ENCODE results near the gene MAP2K3.
A peak's percentile ranks its signal among the peaks of the same experiment; 100 is the strongest.

The MAP2K3 gene

DNA sequence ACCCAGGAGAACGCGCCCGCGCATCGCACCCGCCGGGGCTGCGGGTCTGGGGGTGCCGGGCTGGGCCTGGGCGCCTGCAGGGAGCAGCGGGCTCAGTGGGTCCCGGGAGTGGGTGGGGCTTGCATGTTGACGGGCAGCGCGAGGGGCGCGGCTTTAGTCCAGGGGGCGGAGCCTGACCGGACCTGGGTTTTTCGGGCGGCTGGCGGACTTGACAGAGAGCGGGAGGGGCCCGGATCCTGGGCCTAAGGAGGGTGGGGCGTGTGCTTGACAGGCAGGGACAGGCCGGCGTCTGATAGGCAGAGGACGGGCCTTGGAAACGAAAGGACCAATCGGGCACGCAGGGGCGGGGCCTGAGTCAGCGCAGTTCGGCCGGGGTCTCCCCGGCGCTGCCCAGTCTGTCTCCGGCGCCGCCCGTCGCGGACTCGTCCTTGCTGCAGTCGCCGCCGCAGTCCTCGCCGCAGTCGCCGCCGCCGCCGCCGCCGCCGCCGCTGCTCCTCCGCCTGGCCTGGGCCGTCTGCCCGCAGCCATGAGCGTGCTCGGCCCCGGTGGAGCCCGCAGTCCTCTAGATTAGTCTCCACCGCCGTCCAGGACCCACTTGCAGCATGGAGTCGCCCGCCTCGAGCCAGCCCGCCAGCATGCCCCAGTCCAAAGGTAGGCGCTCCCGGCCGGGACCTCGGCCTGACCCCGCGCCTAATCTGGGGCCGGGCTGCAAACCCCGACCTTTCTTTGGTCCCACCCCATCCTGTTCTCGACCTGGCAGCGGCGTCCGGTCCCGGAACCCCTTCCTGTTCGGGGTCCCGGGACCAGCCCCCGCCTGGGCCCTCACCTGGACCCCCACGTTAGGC lies at the start of gene MAP2K3:
MAP2K3 (plus strand) TSS at position 393 of the 845 bp plus-strand sequence; CDS start at position 603, 210 bp downstream.
- no peak for TF ChIP-seq ZNF274 (IDR thresholded peaks at IDR 0.05; ENCODE audit: low read depth, low read length)

DNA sequence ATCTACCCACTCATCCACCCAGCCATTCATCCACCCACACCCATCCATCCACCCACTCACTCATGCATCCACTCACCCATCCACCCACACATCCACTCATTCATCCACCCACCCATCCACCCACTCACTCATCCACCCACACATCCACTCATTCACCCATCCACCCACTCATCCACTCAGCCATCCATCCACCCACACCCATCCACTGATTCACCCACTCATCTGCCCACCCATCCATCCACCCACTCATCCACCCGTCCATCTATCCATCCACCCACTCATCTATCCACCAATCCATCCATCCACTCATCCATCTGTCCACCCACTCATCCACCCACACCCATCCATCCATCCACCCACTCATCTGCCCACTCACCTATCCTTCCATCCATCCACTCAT lies 48.6 kb upstream of the MAP2K3 start:
- H3K4me3 ChIP-seq (ENCODE audit: low read length): no peak overlapping the region

More for the DNA sequence above, at the start of gene MAP2K3:
- H3K4me3 ChIP-seq (ENCODE audit: low read length): peak within 1 kb of the TSS; percentile 71

DNA sequence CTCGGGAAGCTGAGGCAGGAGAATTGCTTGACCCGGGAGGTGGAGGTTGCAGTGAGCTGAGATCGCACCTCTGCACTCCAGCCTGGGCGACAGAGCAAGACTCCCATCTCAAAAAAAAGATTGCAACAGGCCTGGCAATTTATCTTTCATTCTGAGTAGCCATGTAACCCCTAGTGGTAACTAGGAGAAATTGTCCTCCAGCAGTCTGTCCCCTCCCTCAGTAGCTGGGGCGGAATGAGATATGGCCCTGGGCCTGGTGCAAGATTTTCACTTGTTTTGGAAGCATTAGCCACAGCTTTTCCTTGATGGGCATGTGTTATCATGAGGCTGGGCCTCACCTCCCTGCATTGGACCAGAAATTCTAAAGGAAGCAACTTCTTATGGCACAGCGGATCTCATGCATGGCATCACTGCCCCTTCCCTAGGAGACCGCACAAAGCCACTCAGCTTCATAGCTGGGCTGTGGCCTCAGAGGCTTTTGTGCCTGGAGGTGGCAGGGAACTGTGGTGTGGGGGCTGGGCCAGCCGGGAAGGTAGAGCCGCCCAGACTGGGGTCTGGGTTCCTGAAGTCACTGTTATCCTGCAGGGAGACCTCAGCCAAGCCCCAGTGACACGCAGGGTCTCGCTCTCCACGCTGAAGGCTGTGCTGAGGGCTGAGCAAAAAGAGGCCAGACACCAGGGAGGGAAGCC lies 44.7 kb upstream of the MAP2K3 start:
- no peak overlapping the region for H3K4me3 ChIP-seq (ENCODE audit: low read length)
- no peak for TF ChIP-seq ZNF274 (IDR thresholded peaks at IDR 0.05; ENCODE audit: low read depth, low read length)

More for the DNA sequence above, 48.6 kb upstream of the MAP2K3 start:
- TF ChIP-seq ZNF274 (IDR thresholded peaks at IDR 0.05; ENCODE audit: low read depth, low read length): no peak

DNA sequence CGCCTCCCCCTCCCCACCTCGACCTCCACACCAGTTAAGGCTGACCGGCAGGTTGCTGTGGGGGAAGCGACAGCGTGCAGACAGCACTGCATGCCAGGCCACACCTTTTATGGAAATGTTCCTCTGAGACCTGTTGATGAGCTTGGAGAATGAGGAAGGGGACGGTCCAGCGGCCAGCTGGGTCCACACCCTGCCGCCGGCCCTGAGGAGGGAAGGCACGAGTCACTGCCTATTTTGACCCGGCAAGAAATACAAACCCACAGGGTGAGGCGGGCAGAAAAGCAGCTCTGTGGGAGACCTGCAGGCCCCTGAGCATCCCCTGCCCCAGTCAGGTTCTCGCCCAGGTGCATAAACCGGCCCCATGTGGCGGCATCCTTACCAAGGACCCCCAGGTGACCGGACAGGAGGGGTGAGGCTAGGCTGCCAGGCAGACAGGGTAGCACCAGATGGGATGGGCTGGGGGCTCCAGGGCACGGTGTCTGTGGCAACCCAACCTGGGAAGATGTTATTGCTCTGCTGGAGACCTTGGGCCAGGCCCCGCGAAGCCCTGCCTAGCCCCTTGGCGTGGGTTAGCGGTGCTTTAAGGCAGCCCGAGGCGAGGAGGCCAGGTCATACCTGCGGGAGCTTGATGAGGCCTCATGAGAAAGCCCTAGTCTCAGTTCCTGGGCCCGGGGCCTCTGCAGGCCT lies 44.0 kb upstream of the MAP2K3 start:
- no peak overlapping the region for H3K4me3 ChIP-seq (ENCODE audit: low read length)
- no peak for TF ChIP-seq ZNF274 (IDR thresholded peaks at IDR 0.05; ENCODE audit: low read depth, low read length)

DNA sequence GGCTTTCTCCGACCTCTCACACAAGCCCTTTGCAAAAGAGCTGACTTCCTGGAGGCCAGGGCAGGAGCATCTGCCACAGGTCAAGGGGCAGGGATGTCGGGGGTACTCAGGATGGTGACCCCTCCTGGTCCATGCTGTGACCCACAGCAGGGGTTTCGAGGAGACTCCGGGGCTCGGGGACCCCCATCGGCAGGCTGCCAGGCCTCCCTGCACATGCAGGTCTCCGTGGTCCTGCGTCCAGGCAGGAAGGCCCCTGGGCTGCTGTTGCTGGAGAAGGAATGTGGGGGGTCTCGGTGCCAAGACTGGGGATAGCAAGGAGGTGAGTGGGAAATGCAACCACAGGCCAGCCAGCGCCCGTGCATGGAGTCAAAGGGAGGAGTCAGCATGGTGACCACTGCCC lies 42.9 kb upstream of the MAP2K3 start:
- TF ChIP-seq ZNF274 (IDR thresholded peaks at IDR 0.05; ENCODE audit: low read depth, low read length): no peak

DNA sequence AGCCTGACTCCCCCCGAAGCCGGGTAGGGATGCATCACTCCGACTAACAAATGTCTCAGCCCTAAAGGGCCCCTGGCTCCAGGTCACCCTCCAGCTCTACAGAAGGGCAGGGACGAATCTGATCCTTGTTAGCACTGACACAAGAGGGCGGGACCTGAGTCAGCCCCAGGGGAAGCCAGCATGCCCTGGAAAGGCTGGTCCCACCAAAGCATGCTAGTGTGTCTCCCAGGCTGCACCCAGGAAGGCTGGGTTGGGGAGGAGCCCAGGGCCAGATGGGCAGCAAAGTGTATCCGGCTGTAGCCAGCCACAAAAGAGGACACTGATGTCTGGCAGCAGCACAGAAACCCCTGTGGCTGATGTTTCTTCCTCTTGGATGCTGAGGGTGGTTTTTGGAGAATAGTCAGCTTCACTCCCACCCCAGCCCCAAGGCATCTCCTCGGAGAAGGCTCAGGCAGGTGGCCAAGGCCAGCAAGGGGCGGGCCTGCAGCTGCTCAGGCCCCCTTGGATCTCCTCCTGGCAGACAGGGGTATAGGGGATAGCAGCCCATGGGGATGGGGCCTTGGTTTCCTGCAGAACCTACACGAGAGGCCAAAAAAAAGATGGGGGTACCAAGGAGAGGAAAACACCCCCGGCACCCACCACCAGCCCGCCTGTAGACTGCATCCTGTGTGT lies 42.3 kb upstream of the MAP2K3 start:
- no peak overlapping the region for H3K4me3 ChIP-seq (ENCODE audit: low read length)
- no peak for TF ChIP-seq ZNF274 (IDR thresholded peaks at IDR 0.05; ENCODE audit: low read depth, low read length)

More for the DNA sequence above, 42.9 kb upstream of the MAP2K3 start:
- no peak overlapping the region for H3K4me3 ChIP-seq (ENCODE audit: low read length)

DNA sequence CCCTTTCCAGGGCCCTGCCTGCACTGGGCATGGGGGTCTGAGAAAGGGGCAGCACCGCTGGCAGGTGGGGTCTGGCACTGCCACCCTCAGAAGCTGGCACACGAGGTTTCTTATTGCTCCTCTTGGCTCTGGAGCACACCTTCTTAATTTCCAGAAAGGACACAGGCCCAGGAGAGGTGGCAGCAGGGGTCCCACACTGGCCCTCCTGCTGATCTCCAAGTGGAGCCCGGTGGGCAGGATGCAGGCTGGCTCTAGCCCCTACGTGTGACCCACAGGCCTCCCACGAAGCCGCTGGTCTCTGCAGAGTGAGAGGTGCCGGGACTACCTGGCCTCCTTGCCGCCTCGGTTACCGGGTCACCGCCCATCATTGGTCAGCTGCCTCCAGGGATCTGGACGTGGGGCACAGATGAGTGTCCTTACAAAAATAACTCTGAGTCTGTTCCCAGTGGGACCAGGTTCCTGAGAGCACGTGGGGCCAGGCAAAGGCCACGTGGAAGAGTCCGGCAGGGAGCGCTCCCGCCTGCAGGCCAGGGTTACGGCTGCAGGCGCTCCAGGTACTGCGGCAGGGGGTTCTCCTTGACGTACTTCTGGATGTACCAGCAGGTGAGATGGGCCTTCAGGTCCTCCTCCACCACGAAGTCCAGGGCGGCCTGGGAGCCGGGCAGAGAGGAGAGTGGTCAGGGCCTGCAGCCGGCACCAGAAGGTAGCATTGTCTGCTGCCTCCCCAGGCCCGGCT lies 41.6 kb upstream of the MAP2K3 start:
- no peak for TF ChIP-seq ZNF274 (IDR thresholded peaks at IDR 0.05; ENCODE audit: low read depth, low read length)
- no peak overlapping the region for H3K4me3 ChIP-seq (ENCODE audit: low read length)

DNA sequence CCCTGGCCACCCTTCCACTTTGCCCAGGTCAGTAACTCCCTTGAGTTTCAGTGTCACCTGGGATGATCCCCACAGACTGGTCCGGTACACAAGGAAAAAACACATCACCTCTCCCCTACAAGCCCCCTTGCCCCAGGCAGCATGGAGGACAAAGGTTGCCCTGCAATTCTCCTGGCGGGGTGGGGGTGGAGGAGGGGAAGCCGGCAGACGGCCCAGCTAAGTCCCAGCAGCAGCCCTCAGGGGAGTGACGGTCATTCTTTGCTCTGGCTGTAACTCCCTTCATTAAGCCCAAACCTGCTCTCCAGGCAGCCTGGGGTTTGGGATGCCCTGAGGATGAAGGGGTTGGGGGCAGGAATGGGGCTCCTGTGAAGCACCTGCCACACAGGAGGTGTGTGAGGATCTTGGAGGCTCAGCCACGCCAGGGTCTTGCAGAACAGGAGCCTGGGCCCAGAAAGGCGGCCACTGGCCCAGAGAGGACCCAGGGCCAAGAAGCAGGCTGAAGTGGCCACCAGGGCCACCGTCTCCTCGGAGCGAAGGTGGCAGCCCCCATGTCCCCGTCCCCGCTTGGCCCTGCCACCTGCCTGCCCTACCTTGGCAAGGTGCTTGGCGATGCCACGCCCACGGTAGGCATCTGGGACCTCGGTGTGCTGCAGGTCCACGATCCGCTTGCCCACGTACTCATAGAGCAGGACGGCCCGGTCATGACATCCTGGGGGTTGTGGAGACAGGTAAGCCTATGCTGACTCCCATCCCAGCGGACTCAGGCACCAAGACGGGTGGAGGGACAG lies 40.8 kb upstream of the MAP2K3 start:
- TF ChIP-seq ZNF274 (IDR thresholded peaks at IDR 0.05; ENCODE audit: low read depth, low read length): no peak
- H3K4me3 ChIP-seq (ENCODE audit: low read length): no peak overlapping the region

DNA sequence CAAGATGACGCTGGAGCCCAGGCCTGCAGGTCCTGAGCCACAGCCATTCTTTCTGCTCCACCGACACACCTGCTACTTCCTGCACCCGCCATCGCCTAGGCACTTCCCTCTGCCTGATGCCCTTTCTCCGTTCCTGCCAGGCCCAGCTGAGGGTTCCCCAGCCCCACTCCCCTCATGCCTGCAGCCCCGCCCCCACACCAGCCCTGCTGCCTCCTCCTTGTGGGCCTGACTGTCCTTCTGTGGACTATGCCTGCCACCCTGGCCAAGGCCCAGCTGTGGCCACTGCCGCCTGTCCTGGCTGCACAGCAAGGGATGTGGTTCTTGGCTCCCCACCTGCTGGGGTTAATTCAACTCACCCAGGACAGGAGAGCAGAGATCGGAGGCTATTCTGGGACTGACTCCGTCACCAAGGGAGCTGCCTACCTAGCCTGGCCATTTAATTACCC lies 38.8 kb upstream of the MAP2K3 start:
- H3K4me3 ChIP-seq (ENCODE audit: low read length): no peak overlapping the region
- TF ChIP-seq ZNF274 (IDR thresholded peaks at IDR 0.05; ENCODE audit: low read depth, low read length): no peak

DNA sequence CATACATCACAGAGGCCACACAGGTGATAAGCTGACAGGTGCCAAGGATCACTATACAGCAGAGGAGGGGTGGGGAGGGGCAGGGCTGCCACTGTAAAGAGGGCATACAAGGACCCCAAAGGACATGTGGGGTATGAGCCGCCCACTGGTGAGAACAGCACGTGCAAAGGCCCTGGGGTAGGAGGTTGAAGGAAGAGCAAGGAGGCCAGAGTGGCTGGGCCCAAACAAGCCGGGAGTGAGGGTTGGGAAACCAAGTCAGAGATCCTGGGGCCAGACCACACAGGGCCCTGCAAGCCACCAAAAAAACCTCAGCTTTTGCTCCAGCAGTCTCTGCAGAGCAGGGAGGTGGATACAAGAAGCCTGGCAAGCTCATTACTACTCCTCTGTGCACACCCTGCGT lies 37.8 kb upstream of the MAP2K3 start:
- TF ChIP-seq ZNF274 (IDR thresholded peaks at IDR 0.05; ENCODE audit: low read depth, low read length): no peak
- H3K4me3 ChIP-seq (ENCODE audit: low read length): no peak overlapping the region

DNA sequence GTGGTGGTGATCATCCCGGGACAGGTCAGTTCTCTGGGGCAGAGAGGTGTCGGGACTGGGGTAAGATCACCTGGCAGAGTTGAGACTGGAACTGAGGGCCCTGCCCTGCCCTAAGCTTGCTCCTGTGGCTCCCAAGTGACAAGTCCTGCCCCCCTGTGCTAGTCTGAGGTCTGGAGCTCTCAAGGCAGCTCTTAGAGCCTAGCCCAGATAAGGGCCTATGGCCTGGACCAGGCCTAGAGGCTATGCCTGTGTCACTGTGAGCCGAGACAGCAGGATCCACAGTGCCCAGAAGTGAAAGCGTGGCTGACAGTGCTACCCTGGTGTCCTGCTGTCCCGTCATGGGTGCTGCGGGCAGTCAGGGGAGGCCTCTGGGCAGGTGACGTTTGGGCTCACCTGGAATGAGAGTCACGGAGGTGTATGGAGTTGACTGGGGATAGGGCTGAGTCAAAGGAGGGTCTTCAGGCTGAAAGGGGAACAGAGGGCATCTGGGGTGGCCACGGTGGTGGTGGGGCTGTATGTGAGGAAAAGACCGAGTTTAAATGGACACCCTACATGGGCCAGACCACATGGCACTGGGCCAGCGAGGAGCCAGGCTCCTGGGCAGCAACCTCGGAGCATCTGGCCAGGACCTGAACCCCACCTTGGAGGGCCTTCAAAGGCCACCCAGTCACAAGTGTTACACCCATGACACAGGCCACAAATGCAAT lies 36.8 kb upstream of the MAP2K3 start:
- TF ChIP-seq ZNF274 (IDR thresholded peaks at IDR 0.05; ENCODE audit: low read depth, low read length): no peak
- no peak overlapping the region for H3K4me3 ChIP-seq (ENCODE audit: low read length)

DNA sequence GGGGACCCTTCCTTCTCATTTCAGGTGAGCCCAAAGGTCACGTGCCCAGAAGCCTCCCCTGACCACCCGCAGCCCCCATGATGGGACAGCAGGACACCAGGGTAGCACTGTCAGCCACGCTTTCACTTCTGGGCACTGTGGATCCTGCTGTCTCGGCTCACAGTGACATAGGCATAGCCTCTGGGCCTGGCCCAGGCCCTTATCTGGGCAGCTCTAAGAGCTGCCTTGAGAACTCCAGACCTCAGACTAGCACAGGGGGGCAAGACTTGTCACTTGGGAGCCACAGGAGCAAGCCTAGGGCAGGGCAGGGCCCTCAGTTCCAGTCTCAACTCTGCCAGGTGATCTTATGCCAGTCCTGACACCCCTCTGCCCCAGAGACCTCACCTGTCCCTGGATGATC lies 36.0 kb upstream of the MAP2K3 start:
- TF ChIP-seq ZNF274 (IDR thresholded peaks at IDR 0.05; ENCODE audit: low read depth, low read length): no peak
- H3K4me3 ChIP-seq (ENCODE audit: low read length): no peak overlapping the region

Data from GM08714 (cell line).